Fibroblast of lung (primary cell): ENCODE results near the gene NAB2.

Experiments
- EZH2 ChIP-seq: IDR thresholded peaks from 2 replicates; pipeline ENCODE4 v1.5.1; 2012; ENCODE audit warnings: low read length, control low read depth, mild to moderate bottlenecking; ENCODE audit errors: missing control alignments
- TF ChIP-seq, protein P1 (sequence below), 2 donors: IDR thresholded peaks in 1 of 2; conservative IDR thresholded peaks in 1 of 2; 1 replicate in 1 of 2; 2 replicates in 1 of 2; pipeline ENCODE4 v1.5.1; 2011 to 2012; ENCODE audit warnings: low read length in 2 of 2, control low read depth in 1 of 2, inconsistent platforms in 1 of 2, low read depth in 1 of 2, mild to moderate bottlenecking in 1 of 2

DNA sequence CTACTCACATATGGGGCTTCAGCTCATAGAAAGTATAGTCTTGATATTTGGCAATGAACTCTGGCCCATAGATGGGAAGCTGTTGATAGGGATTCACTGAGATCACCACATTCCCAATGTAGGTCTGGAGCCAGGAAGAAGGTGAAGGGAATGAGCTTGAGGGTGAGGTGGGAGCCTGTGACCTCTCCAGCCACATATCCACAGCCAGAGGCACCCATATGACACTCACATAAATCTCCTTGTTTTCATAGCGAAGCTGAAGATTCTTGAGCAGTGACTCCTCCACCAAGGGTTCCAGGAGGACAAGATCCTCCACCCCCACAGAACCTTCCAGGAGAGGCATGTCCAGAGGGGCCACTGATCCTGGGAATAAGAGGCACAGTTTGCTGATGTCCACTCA lies 40.9 kb upstream of the NAB2 start:
- TF ChIP-seq, protein P1, sequence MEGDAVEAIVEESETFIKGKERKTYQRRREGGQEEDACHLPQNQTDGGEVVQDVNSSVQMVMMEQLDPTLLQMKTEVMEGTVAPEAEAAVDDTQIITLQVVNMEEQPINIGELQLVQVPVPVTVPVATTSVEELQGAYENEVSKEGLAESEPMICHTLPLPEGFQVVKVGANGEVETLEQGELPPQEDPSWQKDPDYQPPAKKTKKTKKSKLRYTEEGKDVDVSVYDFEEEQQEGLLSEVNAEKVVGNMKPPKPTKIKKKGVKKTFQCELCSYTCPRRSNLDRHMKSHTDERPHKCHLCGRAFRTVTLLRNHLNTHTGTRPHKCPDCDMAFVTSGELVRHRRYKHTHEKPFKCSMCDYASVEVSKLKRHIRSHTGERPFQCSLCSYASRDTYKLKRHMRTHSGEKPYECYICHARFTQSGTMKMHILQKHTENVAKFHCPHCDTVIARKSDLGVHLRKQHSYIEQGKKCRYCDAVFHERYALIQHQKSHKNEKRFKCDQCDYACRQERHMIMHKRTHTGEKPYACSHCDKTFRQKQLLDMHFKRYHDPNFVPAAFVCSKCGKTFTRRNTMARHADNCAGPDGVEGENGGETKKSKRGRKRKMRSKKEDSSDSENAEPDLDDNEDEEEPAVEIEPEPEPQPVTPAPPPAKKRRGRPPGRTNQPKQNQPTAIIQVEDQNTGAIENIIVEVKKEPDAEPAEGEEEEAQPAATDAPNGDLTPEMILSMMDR (conservative IDR thresholded peaks at IDR 0.05 in 1 of 2, IDR thresholded peaks at IDR 0.05 in 1 of 2; ENCODE audit: low read depth in 1 of 2, low read length in 2 of 2), result no peak
- TF ChIP-seq EZH2, result no peak
